Effector memory CD4-positive, alpha-beta T cell (primary cell): Measurements from ENCODE around the gene ARL16.
A peak's percentile ranks its signal among the peaks of the same experiment; 100 is the strongest.

Experiments
- DNase-seq, 3 donors: peaks; one replicate each; pipeline ENCODE4 v3.0.0-alpha.2; 2020
- H3K27ac ChIP-seq: 2 replicates; pipeline ENCODE4 v1.7.0; 2013; ENCODE audit warnings: mild to moderate bottlenecking, low read length, moderate library complexity; ENCODE audit not compliant: insufficient read depth, poor library complexity, severe bottlenecking
- H3K27me3 ChIP-seq: replicated peaks from 2 replicates; pipeline ENCODE4 v1.7.0; 2013; ENCODE audit warnings: mild to moderate bottlenecking, low read length; ENCODE audit not compliant: insufficient read depth, control insufficient read depth, poor library complexity, severe bottlenecking
- H3K36me3 ChIP-seq: 2 replicates; pipeline ENCODE4 v1.7.0; 2013; ENCODE audit warnings: mild to moderate bottlenecking, low read length, moderate library complexity; ENCODE audit not compliant: control insufficient read depth, insufficient read depth
- H3K4me1 ChIP-seq: 2 replicates; pipeline ENCODE4 v1.7.0; 2013; ENCODE audit warnings: low read length, mild to moderate bottlenecking; ENCODE audit not compliant: control insufficient read depth, insufficient read depth, poor library complexity, severe bottlenecking
- H3K4me3 ChIP-seq: 2 replicates; pipeline ENCODE4 v1.7.0; 2013; ENCODE audit warnings: low read length, low read depth, mild to moderate bottlenecking; ENCODE audit not compliant: insufficient read depth, poor library complexity, severe bottlenecking
- H3K9me3 ChIP-seq: 2 replicates; pipeline ENCODE4 v1.7.0; 2013; ENCODE audit warnings: mild to moderate bottlenecking, low read length, moderate library complexity; ENCODE audit not compliant: control insufficient read depth

ARL16 gene

DNA sequence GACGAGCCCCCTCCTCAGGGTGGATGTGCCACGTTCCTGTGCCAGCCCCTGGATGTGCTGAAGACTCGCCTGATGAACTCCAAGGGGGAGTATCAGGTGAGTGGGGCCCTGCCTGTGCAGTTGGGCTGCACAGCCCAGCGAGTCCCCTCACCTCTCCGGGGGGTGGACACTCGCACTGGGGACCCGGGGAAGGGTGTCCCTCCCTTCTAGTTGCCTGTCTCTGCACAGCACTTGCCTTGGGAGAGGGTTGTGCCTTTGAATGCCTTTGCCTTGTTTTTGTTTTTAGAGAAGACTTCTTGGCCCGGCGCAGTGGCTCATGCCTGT is 34.1 kb upstream of the ARL16 start:
- no peak overlapping the region for H3K27ac ChIP-seq
- DNase-seq, result no peak
- H3K27me3 ChIP-seq, result no peaks in the 10 kb centered on the region
- no peaks in the 10 kb centered on the region for H3K36me3 ChIP-seq
- peaks cover 6% of the 10 kb centered on the region for H3K4me1 ChIP-seq
- H3K4me3 ChIP-seq, result no peak overlapping the region
- no peaks in the 10 kb centered on the region for H3K9me3 ChIP-seq

DNA sequence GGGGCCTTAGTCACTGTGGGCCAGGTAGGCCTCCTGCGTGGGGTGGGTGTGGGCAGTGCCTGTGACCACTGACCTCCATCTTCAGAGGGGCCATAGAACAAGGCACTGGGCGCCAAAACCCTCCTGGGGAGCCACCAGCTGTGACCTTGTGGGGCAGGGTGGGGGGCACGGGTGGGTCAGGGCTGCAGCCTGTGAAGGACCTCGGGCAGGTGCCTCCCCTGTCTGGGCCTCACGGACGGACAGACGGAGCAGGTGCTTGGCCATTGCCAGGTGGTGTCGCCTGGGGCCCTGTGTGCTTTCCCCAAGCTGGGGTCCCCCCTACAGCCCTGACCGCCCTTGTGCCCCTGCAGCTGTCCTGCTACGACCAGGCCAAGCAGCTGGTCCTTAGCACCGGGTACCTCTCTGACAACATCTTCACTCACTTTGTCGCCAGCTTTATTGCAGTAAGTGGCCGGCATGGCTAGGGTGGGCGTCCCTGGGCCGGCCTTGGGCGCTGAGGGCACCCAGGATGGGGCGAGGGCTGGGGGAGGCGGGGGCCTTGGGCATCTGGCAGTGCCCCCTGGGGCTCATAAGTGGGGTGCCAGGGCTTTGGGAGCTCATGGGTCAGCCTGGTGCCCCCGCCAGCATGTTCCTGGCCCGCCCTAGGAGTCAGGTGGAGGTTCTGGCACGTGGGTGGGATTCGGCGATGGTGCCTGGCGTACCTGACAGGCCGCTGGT is 33.6 kb upstream of the ARL16 start:
- Histone ChIP-seq H3K4me3 (no peak overlapping the region), H3K27ac (no peak overlapping the region), H3K27me3 (no peaks in the 10 kb centered on the region), H3K4me1 (peaks cover 9% of the 10 kb centered on the region), H3K36me3 (no peaks in the 10 kb centered on the region), H3K9me3 (no peaks in the 10 kb centered on the region)
- DNase-seq, result no peak

GRCh38 chr17:81716674-81716996 is 33.0 kb upstream of the ARL16 start:
- H3K27ac ChIP-seq, result no peak overlapping the region
- no peaks in the 10 kb centered on the region for H3K36me3 ChIP-seq
- DNase-seq, result no peak
- H3K4me1 ChIP-seq, result peaks cover 9% of the 10 kb centered on the region
- no peaks in the 10 kb centered on the region for H3K27me3 ChIP-seq
- no peak overlapping the region for H3K4me3 ChIP-seq
- no peaks in the 10 kb centered on the region for H3K9me3 ChIP-seq

GRCh38 chr17:81715872-81716673 is 32.5 kb upstream of the ARL16 start:
- Histone ChIP-seq H3K36me3 (no peaks in the 10 kb centered on the region), H3K27ac (no peak overlapping the region), H3K4me3 (no peak overlapping the region), H3K4me1 (peaks cover 13% of the 10 kb centered on the region), H3K9me3 (no peaks in the 10 kb centered on the region), H3K27me3 (no peaks in the 10 kb centered on the region)
- no peak for DNase-seq

DNA sequence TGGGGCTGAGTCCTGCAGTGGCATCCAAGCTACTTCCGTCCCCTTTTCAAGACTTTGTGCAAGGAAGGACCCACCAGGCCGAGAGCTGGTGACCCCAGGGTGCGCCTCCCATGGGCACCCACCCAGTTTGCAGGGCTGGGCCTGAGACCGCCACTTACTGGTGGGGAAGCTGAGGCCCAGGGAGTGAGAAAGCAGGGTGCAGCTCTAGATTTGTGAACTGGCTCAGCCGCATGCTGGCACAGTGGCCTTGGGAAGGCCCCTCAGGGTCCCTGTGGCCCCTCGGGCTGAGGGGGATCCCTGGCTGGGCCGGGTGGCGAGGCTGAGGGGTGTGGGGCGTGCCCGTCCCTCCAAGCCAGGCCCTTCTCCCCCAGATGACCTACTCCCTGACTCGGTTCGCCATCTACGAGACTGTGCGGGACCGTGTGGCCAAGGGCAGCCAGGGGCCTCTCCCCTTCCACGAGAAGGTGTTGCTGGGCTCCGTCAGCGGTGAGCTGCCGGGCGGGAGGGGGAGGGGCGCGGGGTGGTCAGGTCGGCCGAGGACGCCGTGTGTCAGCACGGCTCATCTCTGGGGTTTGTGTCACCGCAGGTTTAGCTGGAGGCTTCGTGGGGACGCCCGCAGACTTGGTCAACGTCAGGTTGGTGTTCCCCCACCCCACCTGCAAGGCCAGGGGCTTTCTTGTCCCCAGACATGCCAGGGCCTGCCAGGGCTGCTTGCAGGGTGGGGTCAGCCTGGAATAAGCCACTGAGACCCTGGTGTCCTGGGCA is 31.7 kb upstream of the ARL16 start:
- Histone ChIP-seq H3K27ac (no peak overlapping the region), H3K27me3 (no peaks in the 10 kb centered on the region), H3K9me3 (no peaks in the 10 kb centered on the region), H3K4me3 (no peak overlapping the region), H3K4me1 (peaks cover 20% of the 10 kb centered on the region), H3K36me3 (no peaks in the 10 kb centered on the region)
- DNase-seq, result no peak

DNA sequence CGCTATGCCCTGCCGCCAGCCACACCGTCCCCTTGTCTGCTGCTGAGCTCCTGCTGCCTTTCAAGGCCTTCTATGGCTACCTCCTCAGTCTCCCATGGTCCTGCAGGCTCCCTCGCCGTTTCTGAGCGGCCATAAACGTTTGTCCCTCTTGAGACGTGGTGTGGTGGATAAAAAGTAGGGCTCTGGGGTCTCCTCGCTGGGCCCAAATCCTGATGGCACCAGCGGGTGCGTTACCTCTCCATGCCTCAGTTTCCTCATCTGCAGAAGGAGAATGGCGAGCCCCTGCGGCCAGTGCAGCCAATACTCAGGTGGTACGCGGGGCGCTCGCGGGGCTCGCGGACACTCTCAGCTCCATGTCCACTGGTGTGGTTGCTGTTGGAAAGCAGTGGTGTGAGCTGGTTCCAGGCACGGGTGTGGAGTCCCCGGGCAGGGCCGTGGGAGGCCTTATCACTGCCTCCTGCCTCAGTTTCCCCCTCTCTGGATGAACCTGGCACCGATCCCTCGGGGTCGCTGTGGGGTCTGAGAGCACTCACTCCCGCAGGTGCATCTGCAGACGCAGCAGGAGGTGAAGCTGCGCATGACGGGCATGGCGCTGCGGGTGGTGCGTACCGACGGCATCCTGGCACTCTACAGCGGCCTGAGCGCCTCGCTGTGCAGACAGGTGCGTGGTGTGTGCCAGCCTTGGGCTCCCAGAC is 31.0 kb upstream of the ARL16 start:
- no peak overlapping the region for H3K27ac ChIP-seq
- no peak overlapping the region for H3K4me3 ChIP-seq
- H3K36me3 ChIP-seq, result no peaks in the 10 kb centered on the region
- no peak for DNase-seq
- no peaks in the 10 kb centered on the region for H3K9me3 ChIP-seq
- H3K27me3 ChIP-seq, result no peaks in the 10 kb centered on the region
- peaks cover 20% of the 10 kb centered on the region for H3K4me1 ChIP-seq

DNA sequence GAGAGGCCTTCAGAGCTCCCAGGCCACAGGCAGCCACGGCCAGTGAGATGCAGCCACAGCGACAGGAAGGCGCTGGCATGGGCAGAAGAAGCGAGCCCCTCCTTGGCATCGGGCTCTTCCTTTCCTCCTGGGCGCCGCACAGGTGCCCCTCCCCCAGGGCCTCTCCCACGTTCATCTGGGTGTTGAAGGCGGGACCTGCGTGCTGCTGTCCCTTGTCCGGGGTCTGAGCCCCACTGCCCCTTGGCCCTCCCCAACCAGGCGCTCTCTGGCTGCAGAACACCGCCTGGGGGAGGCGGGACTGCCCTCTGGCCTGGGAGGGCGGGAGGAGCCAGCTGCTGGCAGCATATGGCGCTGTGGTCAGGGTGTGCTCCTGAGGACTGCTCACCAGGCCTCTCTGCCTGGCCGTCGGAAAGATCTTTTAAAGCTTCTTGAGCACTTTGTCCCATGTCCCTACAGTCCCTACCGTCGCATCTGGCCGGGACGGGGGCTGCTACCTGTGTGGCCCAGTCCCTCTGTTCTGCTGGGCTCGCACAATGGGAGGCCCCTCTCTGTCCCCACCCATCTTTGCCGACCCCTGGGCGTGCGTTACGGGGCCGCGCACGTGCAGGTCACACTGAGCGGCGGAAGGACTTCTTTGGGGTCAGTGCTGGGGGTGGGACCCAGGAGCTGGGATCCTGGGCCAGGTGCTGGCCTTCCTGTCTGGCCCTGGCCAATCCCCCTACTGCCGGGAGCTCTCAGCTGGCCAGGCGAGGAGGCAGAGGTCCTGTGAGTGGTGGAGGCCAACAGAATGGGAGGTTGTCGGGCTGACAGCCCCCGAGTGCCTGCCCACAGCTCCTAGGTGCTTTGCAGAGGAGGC is 30.2 kb upstream of the ARL16 start:
- Histone ChIP-seq H3K27ac (no peak overlapping the region), H3K9me3 (no peaks in the 10 kb centered on the region), H3K27me3 (no peaks in the 10 kb centered on the region), H3K36me3 (no peaks in the 10 kb centered on the region), H3K4me3 (no peak overlapping the region), H3K4me1 (peaks cover 20% of the 10 kb centered on the region)
- no peak for DNase-seq

DNA sequence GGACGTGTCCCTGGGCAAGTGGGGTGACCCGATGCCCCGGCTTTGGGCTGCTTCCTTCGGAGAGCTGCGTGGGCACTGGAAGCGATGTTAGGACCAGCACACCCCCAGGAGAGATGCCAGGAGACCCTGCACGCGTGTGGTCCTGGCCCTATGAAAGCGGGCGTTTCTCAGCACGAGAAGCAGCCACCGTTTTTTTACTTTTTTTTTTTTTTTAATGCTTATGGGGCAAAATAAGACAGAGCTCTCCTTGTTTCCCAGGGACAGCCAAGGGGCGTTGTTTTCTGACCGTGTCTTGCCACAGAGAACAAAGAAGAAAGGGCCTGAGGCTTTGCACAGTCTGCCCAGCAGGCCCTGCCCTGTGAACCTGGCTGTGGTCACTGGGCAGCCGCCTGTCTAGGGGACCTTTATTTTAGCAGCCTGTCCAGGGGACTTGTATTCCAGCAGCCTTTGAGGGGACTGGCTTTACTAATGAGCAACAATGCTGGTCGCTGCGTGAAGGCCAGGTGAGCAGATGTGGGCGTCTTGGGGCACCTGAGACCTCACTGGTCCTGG is 29.5 kb upstream of the ARL16 start:
- no peaks in the 10 kb centered on the region for H3K9me3 ChIP-seq
- no peak overlapping the region for H3K4me3 ChIP-seq
- peaks cover 20% of the 10 kb centered on the region for H3K4me1 ChIP-seq
- H3K27me3 ChIP-seq, result no peaks in the 10 kb centered on the region
- no peak overlapping the region for H3K27ac ChIP-seq
- no peak for DNase-seq
- no peaks in the 10 kb centered on the region for H3K36me3 ChIP-seq

GRCh38 chr17:81712468-81713003 is 28.9 kb upstream of the ARL16 start:
- H3K27ac ChIP-seq, result no peak overlapping the region
- peaks cover 1% of the 10 kb centered on the region for H3K36me3 ChIP-seq
- peaks cover 20% of the 10 kb centered on the region for H3K4me1 ChIP-seq
- H3K9me3 ChIP-seq, result no peaks in the 10 kb centered on the region
- DNase-seq, result no peak
- no peaks in the 10 kb centered on the region for H3K27me3 ChIP-seq
- H3K4me3 ChIP-seq, result peak overlapping the region; percentile 54
